CD4-positive, alpha-beta T cell (primary cell): ENCODE measurements around the gene TMEM47. TPM values are rescaled to one million over a fixed set of nuclear protein-coding genes. Genes with fewer than 3 reads are reported as not detected.

Experiments
- ATAC-seq: fragments of 200-7000 bp; cut with Tn5 transposase; one replicate; pipeline ENCODE4 v1.10.0; 2022; ENCODE audit warnings: mild to moderate bottlenecking; ENCODE audit not compliant: poor library complexity
- CTCF ChIA-PET: fragments of 350-600 bp; sonication (Branson Sonifier 250); formaldehyde crosslinking; loops from one replicate; lab custom pipeline; 2021; ENCODE audit warnings: antibody characterized with exemption, inconsistent platforms; lab: Charles Lee
- POLR2A ChIA-PET: fragments of 350-600 bp; sonication (Branson Sonifier 250); formaldehyde crosslinking; loops from one replicate; lab custom pipeline; 2021; ENCODE audit warnings: antibody characterized with exemption, inconsistent platforms; lab: Charles Lee
- DNase-seq, 14 experiments: peaks; one replicate each; pipeline ENCODE4 v3.0.0-alpha.2; 2013 to 2020; ENCODE audit warnings: mixed read lengths in 2 of 14
- H3K27ac ChIP-seq, 2 donors: one replicate each; pipeline versions ENCODE4 v1.5.1 to v1.7.0; 2013; ENCODE audit warnings: low read length in 2 of 2, low read depth in 1 of 2, mild to moderate bottlenecking in 1 of 2
- H3K27me3 ChIP-seq, 2 experiments: 1 replicate in 1 of 2; 2 replicates in 1 of 2; pipeline versions ENCODE4 v1.6.1 to v1.7.0; 2013; ENCODE audit warnings: low read length in 2 of 2, control low read depth in 1 of 2, mild to moderate bottlenecking in 1 of 2, moderate library complexity in 1 of 2; ENCODE audit not compliant: insufficient read depth in 2 of 2, control insufficient read depth in 1 of 2
- H3K36me3 ChIP-seq: one replicate; pipeline ENCODE4 v1.6.1; 2013; ENCODE audit warnings: low read length, control low read depth; ENCODE audit not compliant: insufficient read depth
- H3K4me1 ChIP-seq: one replicate; pipeline ENCODE4 v1.6.1; 2013; ENCODE audit warnings: low read length, control low read depth; ENCODE audit not compliant: insufficient read depth
- H3K4me3 ChIP-seq: one replicate; pipeline ENCODE4 v1.5.1; 2013; ENCODE audit warnings: mild to moderate bottlenecking, low read length, moderate library complexity
- H3K9me3 ChIP-seq, 2 experiments: 1 replicate in 1 of 2; 2 replicates in 1 of 2; pipeline versions ENCODE4 v1.6.1 to v1.7.0; 2013; ENCODE audit warnings: low read length in 2 of 2, mild to moderate bottlenecking in 2 of 2, control low read depth in 1 of 2, moderate library complexity in 1 of 2; ENCODE audit not compliant: control insufficient read depth in 1 of 2, insufficient read depth in 1 of 2
- H3K27ac Mint-ChIP-seq: one replicate; pipeline ENCODE4 v1.8.0; 2020; ENCODE audit warnings: mixed read lengths
- H3K27me3 Mint-ChIP-seq: one replicate; pipeline ENCODE4 v1.8.0; 2021; ENCODE audit warnings: mixed read lengths
- H3K36me3 Mint-ChIP-seq: one replicate; pipeline ENCODE4 v1.8.0; 2021; ENCODE audit warnings: low read depth, mixed read lengths
- H3K4me1 Mint-ChIP-seq: one replicate; pipeline ENCODE4 v1.8.0; 2021; ENCODE audit warnings: low read depth, mixed read lengths
- H3K4me3 Mint-ChIP-seq: one replicate; pipeline ENCODE4 v1.8.0; 2020; ENCODE audit warnings: mild to moderate bottlenecking, mixed read lengths
- H3K9me3 Mint-ChIP-seq: one replicate; pipeline ENCODE4 v1.8.0; 2020; ENCODE audit warnings: mixed read lengths
- intact Hi-C, 2 experiments: fragments of 100-400 bp; cut with DNase I in 1 of 2; cut with micrococcal nuclease in 1 of 2; formaldehyde crosslinking; loops; one replicate each; pipeline versions ENCODE4 v1.15.1 to v1.9.0; 2023 to 2025; cut with DNase I, micrococcal nuclease
- total RNA-seq, 174 experiments: library from RNA in 2 of 174; stranded (reverse) in 2 of 174; gene quantifications; one replicate each; pipeline ENCODE4 v1.2.3 and lab custom pipeline; 2021 to 2026
- TF ChIP-seq, protein P1 (sequence below): fragments of 200-600 bp; IDR thresholded peaks from one replicate; pipeline ENCODE4 v1.8.0; 2022; ENCODE audit warnings: antibody characterized with exemption, mild to moderate bottlenecking

Gene TMEM47
- total RNA-seq, 2 experiments from 2014 or later = not detected

DNA sequence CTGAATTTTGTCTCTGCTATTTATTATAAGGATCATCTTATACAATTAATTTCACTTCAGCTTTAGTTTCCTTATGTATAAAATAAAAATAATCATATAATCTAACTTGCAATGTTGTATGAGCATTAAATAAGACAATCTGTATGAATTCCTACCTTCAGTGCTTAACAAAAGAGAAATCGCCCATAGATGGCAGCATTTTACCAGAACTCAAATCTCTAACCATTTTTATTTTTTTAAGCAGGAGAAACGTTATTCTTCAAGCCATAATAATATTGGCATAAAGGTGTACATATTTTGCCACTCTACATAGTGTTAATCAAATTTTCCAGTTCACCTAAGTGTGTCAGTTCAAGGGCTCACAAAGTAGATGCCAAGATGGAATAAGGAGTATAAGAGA is 78.8 kb downstream of the TMEM47 start:
- Mint-ChIP-seq H3K4me3 (no peak overlapping the region), H3K9me3 (no peaks in the 10 kb centered on the region), H3K36me3 (no peaks in the 10 kb centered on the region), H3K27ac (no peak overlapping the region), H3K4me1 (no peaks in the 10 kb centered on the region), H3K27me3 (no peaks in the 10 kb centered on the region)
- H3K27me3 ChIP-seq = no peaks in the 10 kb centered on the region
- ATAC-seq = no peak
- H3K4me3 ChIP-seq = no peak overlapping the region
- DNase-seq = no peak
- no peaks in the 10 kb centered on the region for H3K4me1 ChIP-seq
- POLR2A ChIA-PET = no interaction called here
- TF ChIP-seq, protein P1, sequence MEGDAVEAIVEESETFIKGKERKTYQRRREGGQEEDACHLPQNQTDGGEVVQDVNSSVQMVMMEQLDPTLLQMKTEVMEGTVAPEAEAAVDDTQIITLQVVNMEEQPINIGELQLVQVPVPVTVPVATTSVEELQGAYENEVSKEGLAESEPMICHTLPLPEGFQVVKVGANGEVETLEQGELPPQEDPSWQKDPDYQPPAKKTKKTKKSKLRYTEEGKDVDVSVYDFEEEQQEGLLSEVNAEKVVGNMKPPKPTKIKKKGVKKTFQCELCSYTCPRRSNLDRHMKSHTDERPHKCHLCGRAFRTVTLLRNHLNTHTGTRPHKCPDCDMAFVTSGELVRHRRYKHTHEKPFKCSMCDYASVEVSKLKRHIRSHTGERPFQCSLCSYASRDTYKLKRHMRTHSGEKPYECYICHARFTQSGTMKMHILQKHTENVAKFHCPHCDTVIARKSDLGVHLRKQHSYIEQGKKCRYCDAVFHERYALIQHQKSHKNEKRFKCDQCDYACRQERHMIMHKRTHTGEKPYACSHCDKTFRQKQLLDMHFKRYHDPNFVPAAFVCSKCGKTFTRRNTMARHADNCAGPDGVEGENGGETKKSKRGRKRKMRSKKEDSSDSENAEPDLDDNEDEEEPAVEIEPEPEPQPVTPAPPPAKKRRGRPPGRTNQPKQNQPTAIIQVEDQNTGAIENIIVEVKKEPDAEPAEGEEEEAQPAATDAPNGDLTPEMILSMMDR = no peak
- H3K9me3 ChIP-seq = no peaks in the 10 kb centered on the region
- intact Hi-C loops = no loop called here
- no peak overlapping the region for H3K27ac ChIP-seq
- CTCF ChIA-PET = no interaction called here
- H3K36me3 ChIP-seq = no peaks in the 10 kb centered on the region
